ENCODE data around the gene NALCN. TPM values are rescaled to one million over a fixed set of nuclear protein-coding genes. Genes with fewer than 3 reads are reported as not detected.

The NALCN gene
- total RNA-seq, 2 experiments from 2014 or later, result not detected

- Mint-ChIP-seq H3K27ac (no peak overlapping the region), H3K27me3 (peaks cover 5% of the 10 kb centered on the region), H3K36me3 (ENCODE audit: low read depth) (no peaks in the 10 kb centered on the region), H3K4me1 (ENCODE audit: low read depth) (no peaks in the 10 kb centered on the region), H3K9me3 (no peaks in the 10 kb centered on the region), H3K4me3 (no peak overlapping the region)
- TF ChIP-seq CTCF (IDR thresholded peaks at IDR 0.05), result no peak
- H3K36me3 ChIP-seq (ENCODE audit: insufficient read depth, low read length), result no peaks in the 10 kb centered on the region
- no peaks in the 10 kb centered on the region for H3K4me1 ChIP-seq (ENCODE audit: insufficient read depth, low read length)
- H3K27ac ChIP-seq (ENCODE audit: low read depth in 1 of 2, low read length in 2 of 2), result no peak overlapping the region
- no peak overlapping the region for H3K4me3 ChIP-seq (ENCODE audit: low read length)
- intact Hi-C loops (cut with DNase I, micrococcal nuclease), result no loop called here
- no peaks in the 10 kb centered on the region for H3K27me3 ChIP-seq (ENCODE audit: control insufficient read depth in 1 of 2, insufficient read depth in 2 of 2, low read length in 2 of 2)
- DNase-seq, result no peak
- ATAC-seq (ENCODE audit: poor library complexity), result no peak
- CTCF ChIA-PET, result no interaction called here
- H3K9me3 ChIP-seq (ENCODE audit: control insufficient read depth in 1 of 2, insufficient read depth in 1 of 2, low read length in 2 of 2), result peaks cover 0 to 4% of the 10 kb centered on the region in 2 experiments
- POLR2A ChIA-PET, result no interaction called here
Measured at GRCh38 chr13:101265934-101266333, 150.4 kb downstream of the NALCN start.

- no peak overlapping the region for H3K27ac ChIP-seq (ENCODE audit: low read depth in 1 of 2, low read length in 2 of 2)
- no peaks in the 10 kb centered on the region for H3K4me1 ChIP-seq (ENCODE audit: insufficient read depth, low read length)
- TF ChIP-seq CTCF (IDR thresholded peaks at IDR 0.05), result no peak
- H3K4me3 ChIP-seq (ENCODE audit: low read length), result no peak overlapping the region
- Mint-ChIP-seq H3K36me3 (ENCODE audit: low read depth) (no peaks in the 10 kb centered on the region), H3K4me1 (ENCODE audit: low read depth) (no peaks in the 10 kb centered on the region), H3K9me3 (no peaks in the 10 kb centered on the region), H3K27ac (no peak overlapping the region), H3K4me3 (no peak overlapping the region), H3K27me3 (peaks cover 14% of the 10 kb centered on the region)
- H3K9me3 ChIP-seq (ENCODE audit: control insufficient read depth in 1 of 2, insufficient read depth in 1 of 2, low read length in 2 of 2), result peaks cover 0 to 4% of the 10 kb centered on the region in 2 experiments
- intact Hi-C loops (cut with DNase I, micrococcal nuclease), result no loop called here
- CTCF ChIA-PET, result no interaction called here
- ATAC-seq (ENCODE audit: poor library complexity) (no peak), DNase-seq (no peak)
- H3K27me3 ChIP-seq (ENCODE audit: control insufficient read depth in 1 of 2, insufficient read depth in 2 of 2, low read length in 2 of 2), result no peaks in the 10 kb centered on the region
- POLR2A ChIA-PET, result no interaction called here
- no peaks in the 10 kb centered on the region for H3K36me3 ChIP-seq (ENCODE audit: insufficient read depth, low read length)
Measured at GRCh38 chr13:101264931-101265330, 151.4 kb downstream of the NALCN start.

- Mint-ChIP-seq H3K27me3 (peaks cover 16% of the 10 kb centered on the region), H3K27ac (no peak overlapping the region), H3K4me3 (no peak overlapping the region), H3K4me1 (ENCODE audit: low read depth) (no peaks in the 10 kb centered on the region), H3K36me3 (ENCODE audit: low read depth) (no peaks in the 10 kb centered on the region), H3K9me3 (peaks cover 2% of the 10 kb centered on the region)
- H3K27ac ChIP-seq (ENCODE audit: low read depth in 1 of 2, low read length in 2 of 2), result no peak overlapping the region
- intact Hi-C loops (cut with DNase I, micrococcal nuclease), result no loop called here
- no peak for ATAC-seq (ENCODE audit: poor library complexity)
- ChIA-PET POLR2A (no interaction called here), CTCF (no interaction called here)
- no peaks in the 10 kb centered on the region for H3K36me3 ChIP-seq (ENCODE audit: insufficient read depth, low read length)
- H3K4me3 ChIP-seq (ENCODE audit: low read length), result no peak overlapping the region
- H3K4me1 ChIP-seq (ENCODE audit: insufficient read depth, low read length), result no peaks in the 10 kb centered on the region
- no peak for DNase-seq
- no peaks in the 10 kb centered on the region for H3K27me3 ChIP-seq (ENCODE audit: control insufficient read depth in 1 of 2, insufficient read depth in 2 of 2, low read length in 2 of 2)
- TF ChIP-seq CTCF (IDR thresholded peaks at IDR 0.05), result no peak
- H3K9me3 ChIP-seq (ENCODE audit: control insufficient read depth in 1 of 2, insufficient read depth in 1 of 2, low read length in 2 of 2), result no peaks in the 10 kb centered on the region
Measured at GRCh38 chr13:101262306-101262705, 154.0 kb downstream of the NALCN start.
